HL-60 (cell line): ENCODE data around the gene MATN3.

ENCODE experiments used
- DNase-seq, 2 experiments: peaks; one replicate each; pipeline ENCODE4 v3.0.0-alpha.2; 2010 to 2020; ENCODE audit warnings: low read depth in 1 of 2, low spot score in 1 of 2
- H3K27ac ChIP-seq: fragments of 250-450 bp; sonication (Bioruptor Pico); replicated peaks from 2 replicates; pipeline ENCODE4 v1.5.1; 2020; ENCODE audit warnings: mild to moderate bottlenecking, moderate library complexity
- H3K27me3 ChIP-seq: fragments of 250-450 bp; sonication (Bioruptor Pico); 2 replicates; pipeline ENCODE4 v1.5.1; 2021; ENCODE audit warnings: mild to moderate bottlenecking, moderate library complexity; ENCODE audit not compliant: insufficient read depth, poor library complexity, severe bottlenecking
- H3K4me3 ChIP-seq: replicated peaks from 2 replicates; pipeline ENCODE4 v1.5.1; 2011; ENCODE audit warnings: mild to moderate bottlenecking, control low read depth, low read length; ENCODE audit not compliant: insufficient read depth
- CTCF ChIP-seq: IDR thresholded peaks from one replicate; pipeline ENCODE4 v1.5.1; 2011; ENCODE audit warnings: low read length, control low read depth, inconsistent platforms; ENCODE audit not compliant: insufficient read depth
- GABPA ChIP-seq: IDR thresholded peaks from 2 replicates; pipeline ENCODE4 v1.6.1; 2012; ENCODE audit warnings: low read depth
- POLR2AphosphoS5 ChIP-seq: IDR thresholded peaks from 2 replicates; pipeline ENCODE4 v1.6.1; 2012; ENCODE audit warnings: low read depth
- REST ChIP-seq: IDR thresholded peaks from 2 replicates; pipeline ENCODE4 v1.6.1; 2012; ENCODE audit warnings: low read depth; ENCODE audit not compliant: insufficient replicate concordance
- SPI1 ChIP-seq: IDR thresholded peaks from 2 replicates; pipeline ENCODE4 v1.6.1; 2012; ENCODE audit warnings: low read depth, mild to moderate bottlenecking, borderline replicate concordance

MATN3 gene

DNA sequence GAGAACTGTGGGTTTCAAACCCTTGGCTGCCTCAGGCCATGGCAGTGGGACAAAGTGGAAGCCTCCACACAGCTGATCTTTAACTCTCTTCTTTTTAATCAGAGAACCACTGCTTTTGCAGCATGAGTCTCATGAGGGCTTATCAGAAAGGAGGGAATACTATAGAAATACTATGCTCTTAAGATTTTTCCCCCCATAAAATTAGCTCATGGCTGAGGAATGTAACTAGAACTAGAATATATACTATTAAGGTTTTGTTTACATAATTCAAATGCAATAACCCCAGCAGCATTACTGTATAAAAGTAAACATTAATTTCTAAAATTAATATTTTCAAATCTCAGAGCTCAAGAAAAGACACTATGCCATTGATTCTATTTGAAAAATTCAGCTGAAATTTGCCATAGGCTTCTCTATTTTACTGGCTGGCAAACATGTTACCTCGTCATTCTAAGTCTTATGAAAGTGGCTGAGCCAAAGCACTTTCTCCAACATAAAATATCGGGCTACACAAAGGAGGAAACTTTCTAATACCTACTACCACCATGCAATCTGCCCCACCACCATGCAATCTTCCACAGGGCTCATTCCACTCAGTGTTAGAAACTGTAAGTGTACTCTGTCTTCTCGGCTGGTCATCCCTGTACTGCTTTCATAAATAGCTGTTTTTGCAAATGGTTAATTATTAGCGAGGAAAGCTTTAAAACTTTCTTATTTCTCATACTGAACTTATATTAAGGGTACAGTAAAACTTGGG, 65.1 kb downstream of the MATN3 start:
- Histone ChIP-seq H3K4me3 (no peak overlapping the region), H3K27me3 (no peaks in the 10 kb centered on the region), H3K27ac (no peak overlapping the region)
- DNase-seq, result no peak
- TF ChIP-seq REST, result no peak
- no peak for TF ChIP-seq CTCF
- TF ChIP-seq SPI1, result no peak
- TF ChIP-seq GABPA, result no peak
- no peak for TF ChIP-seq POLR2AphosphoS5

DNA sequence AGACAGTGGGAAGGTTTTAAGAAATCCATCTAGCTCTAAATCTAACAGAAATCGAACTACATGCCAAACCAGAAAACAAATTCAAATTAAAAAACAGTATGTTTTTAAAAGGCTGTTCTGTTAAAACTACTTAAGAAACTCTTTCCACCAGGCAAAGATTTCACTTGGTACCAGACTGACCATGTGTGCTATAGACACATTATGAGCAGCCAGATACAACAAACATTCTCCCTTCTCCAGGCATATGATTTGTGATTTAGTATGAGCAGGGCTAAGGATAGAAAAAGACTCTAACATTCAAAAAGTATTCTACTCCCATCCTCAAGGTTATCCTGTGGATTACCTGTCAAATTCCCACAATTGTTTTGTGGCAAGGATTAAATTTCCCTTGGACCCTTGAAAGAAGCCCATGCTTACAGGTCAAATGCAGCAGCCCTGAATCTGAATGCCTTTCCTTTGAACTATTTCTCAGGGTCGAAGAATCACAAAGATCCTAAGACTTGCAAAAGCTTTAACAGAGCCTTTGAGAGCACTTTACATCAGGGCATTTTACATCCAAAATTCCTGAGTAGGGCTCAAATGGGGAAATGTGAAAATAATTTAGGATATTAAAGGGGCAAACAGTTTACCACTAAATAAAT, 68.1 kb downstream of the MATN3 start:
- no peak for DNase-seq
- no peak for TF ChIP-seq SPI1
- TF ChIP-seq CTCF, result no peak
- TF ChIP-seq GABPA, result no peak
- TF ChIP-seq POLR2AphosphoS5, result no peak
- TF ChIP-seq REST, result no peak
- Histone ChIP-seq H3K27ac (no peak overlapping the region), H3K4me3 (no peak overlapping the region), H3K27me3 (no peaks in the 10 kb centered on the region)

- DNase-seq, result no peak
- TF ChIP-seq SPI1, result no peak
- no peak for TF ChIP-seq REST
- TF ChIP-seq POLR2AphosphoS5, result no peak
- no peak for TF ChIP-seq CTCF
- no peak for TF ChIP-seq GABPA
- Histone ChIP-seq H3K4me3 (no peak overlapping the region), H3K27ac (no peak overlapping the region), H3K27me3 (no peaks in the 10 kb centered on the region)
Observed at GRCh38 chr2:19943189-19943588, 69.3 kb downstream of the MATN3 start.
